Neural cell (in vitro differentiated cells): Measurements from ENCODE around the gene RANBP1. TPM values are rescaled to one million over a fixed set of nuclear protein-coding genes. Genes with fewer than 3 reads are reported as not detected.

Source experiments
- H2AFZ ChIP-seq: fragments of 200-600, 300-800 bp; sonication (generic), shearing (Covaris generic); 2 replicates; pipeline ENCODE4 v1.6.0; 2014; ENCODE audit warnings: low read depth, mild to moderate bottlenecking, antibody characterized with exemption, low read length, moderate library complexity
- H3F3A ChIP-seq: fragments of 200-600 bp; shearing (Covaris generic); 2 replicates; pipeline ENCODE4 v1.6.1; 2016; ENCODE audit warnings: mild to moderate bottlenecking, moderate library complexity, mixed read lengths, antibody characterized with exemption, low read length; ENCODE audit not compliant: insufficient read depth, poor library complexity, severe bottlenecking
- H3K27ac ChIP-seq: fragments of 200-600, 300-800 bp; sonication (generic), shearing (Covaris generic); 2 replicates; pipeline ENCODE4 v1.5.1; 2014; ENCODE audit warnings: mild to moderate bottlenecking, low read length, moderate library complexity
- H3K27me3 ChIP-seq: fragments of 300-800, 200-600 bp; sonication (generic), shearing (Covaris generic); 2 replicates; pipeline ENCODE4 v1.6.0; 2014; ENCODE audit warnings: mild to moderate bottlenecking, low read depth, low read length, moderate library complexity; ENCODE audit not compliant: insufficient read depth
- H3K36me3 ChIP-seq: fragments of 300-800, 200-600 bp; sonication (generic), shearing (Covaris generic); 2 replicates; pipeline ENCODE4 v1.5.1; 2014; ENCODE audit warnings: mild to moderate bottlenecking, antibody characterized with exemption, low read length, moderate library complexity; ENCODE audit not compliant: insufficient read depth
- H3K4me2 ChIP-seq: fragments of 300-800, 200-600 bp; sonication (generic), shearing (Covaris generic); 2 replicates; pipeline ENCODE4 v1.6.0; 2014; ENCODE audit warnings: mild to moderate bottlenecking, low read length
- H3K4me3 ChIP-seq: fragments of 300-800, 200-600 bp; sonication (generic), shearing (Covaris generic); 2 replicates; pipeline ENCODE4 v1.5.1; 2014; ENCODE audit warnings: mild to moderate bottlenecking, low read length, moderate library complexity
- H3K79me2 ChIP-seq: fragments of 200-600 bp; shearing (Covaris generic); replicated peaks from 2 replicates; pipeline ENCODE4 v1.6.0; 2014; ENCODE audit warnings: mild to moderate bottlenecking, low read length, moderate library complexity; ENCODE audit not compliant: insufficient read depth
- H3K9ac ChIP-seq: fragments of 300-800, 200-600 bp; sonication (generic), shearing (Covaris generic); 2 replicates; pipeline ENCODE4 v1.6.1; 2016; ENCODE audit warnings: mild to moderate bottlenecking, low read length, mixed read lengths
- H3K9me2 ChIP-seq: fragments of 200-600 bp; shearing (Covaris generic); 2 replicates; pipeline ENCODE4 v1.6.1; 2016; ENCODE audit warnings: mild to moderate bottlenecking, low read length, mixed read lengths; ENCODE audit not compliant: insufficient read depth
- H3K9me3 ChIP-seq: fragments of 200-600, 300-800 bp; sonication (generic), shearing (Covaris generic); 2 replicates; pipeline ENCODE4 v1.6.1; 2016; ENCODE audit warnings: mild to moderate bottlenecking, mixed run types, low read length, moderate library complexity, mixed read lengths
- H4K20me1 ChIP-seq: fragments of 200-600 bp; shearing (Covaris generic); 2 replicates; pipeline ENCODE4 v1.6.1; 2016; ENCODE audit warnings: mild to moderate bottlenecking, mixed run types; ENCODE audit not compliant: insufficient read depth
- CTCF ChIP-seq: fragments of 450-650 bp; IDR thresholded peaks from 2 replicates; pipeline ENCODE4 v1.5.1; 2014; ENCODE audit warnings: antibody characterized with exemption, mild to moderate bottlenecking, moderate library complexity; ENCODE audit not compliant: poor library complexity, severe bottlenecking
- EP300 ChIP-seq: fragments of 450-650 bp; conservative IDR thresholded peaks from 2 replicates; pipeline ENCODE4 v1.6.1; 2014; ENCODE audit warnings: antibody characterized with exemption, mild to moderate bottlenecking, moderate library complexity; ENCODE audit not compliant: poor library complexity, severe bottlenecking
- EZH2 ChIP-seq: fragments of 200-600, 300-800 bp; shearing (Covaris generic), sonication (generic); IDR thresholded peaks from 2 replicates; pipeline ENCODE4 v1.6.1; 2014; ENCODE audit warnings: antibody characterized with exemption, low read length, borderline replicate concordance, mild to moderate bottlenecking; ENCODE audit not compliant: insufficient read depth, poor library complexity, severe bottlenecking
- MXI1 ChIP-seq: fragments of 450-650 bp; conservative IDR thresholded peaks from 2 replicates; pipeline ENCODE4 v1.6.1; 2014; ENCODE audit warnings: antibody characterized with exemption, mild to moderate bottlenecking; ENCODE audit not compliant: poor library complexity, severe bottlenecking
- POLR2AphosphoS5 ChIP-seq: IDR thresholded peaks from 2 replicates; pipeline ENCODE4 v1.6.1; 2012
- RAD21 ChIP-seq: fragments of 450-650 bp; conservative IDR thresholded peaks from 2 replicates; pipeline ENCODE4 v1.6.1; 2014; ENCODE audit warnings: antibody characterized with exemption, mild to moderate bottlenecking, moderate library complexity
- REST ChIP-seq: IDR thresholded peaks from 2 replicates; pipeline ENCODE4 v1.6.1; 2012; ENCODE audit warnings: borderline replicate concordance
- SMC3 ChIP-seq: fragments of 450-650 bp; conservative IDR thresholded peaks from 2 replicates; pipeline ENCODE4 v1.6.1; 2014; ENCODE audit warnings: antibody characterized with exemption, mild to moderate bottlenecking, moderate library complexity; ENCODE audit not compliant: poor library complexity
- TAF1 ChIP-seq: IDR thresholded peaks from 2 replicates; pipeline ENCODE4 v1.6.1; 2012; ENCODE audit warnings: low read depth
- polyA plus RNA-seq: library from polyadenylated mRNA; depleted of rRNA; stranded (reverse); fragments of >200 nt; gene quantifications from 2 replicates; pipeline ENCODE4 v1.2.3, GENCODE V29; 2014

The RANBP1 gene
- polyA plus RNA-seq, 1 donor from 2014 or later = 360 TPM

GRCh38 chr22:20153945-20154344 is 38.0 kb downstream of the RANBP1 start:
- Histone ChIP-seq H3K36me3 (no peaks in the 10 kb centered on the region), H3K9me3 (no peaks in the 10 kb centered on the region), H4K20me1 (no peaks in the 10 kb centered on the region), H3K79me2 (no peaks in the 10 kb centered on the region), H2AFZ (no peak overlapping the region), H3K4me3 (no peak overlapping the region), H3K9me2 (no peaks in the 10 kb centered on the region), H3K9ac (no peak overlapping the region), H3K4me2 (no peak overlapping the region), H3K27ac (no peak overlapping the region), H3K27me3 (no peaks in the 10 kb centered on the region), H3F3A (no peaks in the 10 kb centered on the region)
- no peak for TF ChIP-seq POLR2AphosphoS5
- no peak for TF ChIP-seq EZH2
- no peak for TF ChIP-seq MXI1
- TF ChIP-seq REST = no peak
- no peak for TF ChIP-seq EP300
- TF ChIP-seq CTCF = no peak
- TF ChIP-seq RAD21 = no peak
- TF ChIP-seq SMC3 = no peak
- no peak for TF ChIP-seq TAF1

GRCh38 chr22:20154602-20155187 is 38.8 kb downstream of the RANBP1 start:
- Histone ChIP-seq H3K9me2 (no peaks in the 10 kb centered on the region), H3K79me2 (no peaks in the 10 kb centered on the region), H3K27ac (no peak overlapping the region), H3F3A (no peaks in the 10 kb centered on the region), H2AFZ (no peak overlapping the region), H3K9ac (no peak overlapping the region), H3K9me3 (no peaks in the 10 kb centered on the region), H3K4me2 (no peak overlapping the region), H3K36me3 (no peaks in the 10 kb centered on the region), H3K27me3 (no peaks in the 10 kb centered on the region), H3K4me3 (no peak overlapping the region), H4K20me1 (no peaks in the 10 kb centered on the region)
- TF ChIP-seq RAD21 (no peak), REST (no peak), EZH2 (no peak), EP300 (no peak), POLR2AphosphoS5 (no peak), CTCF (no peak), SMC3 (no peak), MXI1 (no peak), TAF1 (no peak)
